Measurements from ENCODE around the gene MLX.

DNA sequence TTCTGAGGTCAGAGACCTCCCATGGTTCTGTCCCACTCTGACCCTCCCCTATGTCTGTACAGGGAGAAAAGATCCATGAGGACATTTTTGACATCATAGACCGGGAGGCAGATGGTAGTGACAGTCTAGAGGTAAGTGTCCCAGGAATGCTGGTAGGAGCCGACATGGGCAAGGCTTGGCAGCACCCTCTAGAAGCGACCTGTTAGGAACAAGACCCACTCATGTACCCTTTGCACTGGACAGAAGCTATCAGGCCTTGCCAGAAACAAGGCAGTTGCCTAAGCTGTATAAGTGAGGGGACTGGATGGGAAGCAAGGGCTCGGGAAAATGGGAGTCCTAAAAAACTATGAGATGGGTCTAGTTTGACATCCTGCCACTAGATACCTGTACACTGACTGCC is 45.1 kb downstream of the MLX start:
- TF ChIP-seq, protein P1, sequence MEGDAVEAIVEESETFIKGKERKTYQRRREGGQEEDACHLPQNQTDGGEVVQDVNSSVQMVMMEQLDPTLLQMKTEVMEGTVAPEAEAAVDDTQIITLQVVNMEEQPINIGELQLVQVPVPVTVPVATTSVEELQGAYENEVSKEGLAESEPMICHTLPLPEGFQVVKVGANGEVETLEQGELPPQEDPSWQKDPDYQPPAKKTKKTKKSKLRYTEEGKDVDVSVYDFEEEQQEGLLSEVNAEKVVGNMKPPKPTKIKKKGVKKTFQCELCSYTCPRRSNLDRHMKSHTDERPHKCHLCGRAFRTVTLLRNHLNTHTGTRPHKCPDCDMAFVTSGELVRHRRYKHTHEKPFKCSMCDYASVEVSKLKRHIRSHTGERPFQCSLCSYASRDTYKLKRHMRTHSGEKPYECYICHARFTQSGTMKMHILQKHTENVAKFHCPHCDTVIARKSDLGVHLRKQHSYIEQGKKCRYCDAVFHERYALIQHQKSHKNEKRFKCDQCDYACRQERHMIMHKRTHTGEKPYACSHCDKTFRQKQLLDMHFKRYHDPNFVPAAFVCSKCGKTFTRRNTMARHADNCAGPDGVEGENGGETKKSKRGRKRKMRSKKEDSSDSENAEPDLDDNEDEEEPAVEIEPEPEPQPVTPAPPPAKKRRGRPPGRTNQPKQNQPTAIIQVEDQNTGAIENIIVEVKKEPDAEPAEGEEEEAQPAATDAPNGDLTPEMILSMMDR (IDR thresholded peaks at IDR 0.05) = no peak
- no peak for TF ChIP-seq POLR2A (IDR thresholded peaks at IDR 0.05)
